Activated CD4-positive, CD25-positive, alpha-beta regulatory T cell treated with anti-CD3 and anti-CD28 coated beads, Interleukin-2, amount 50 U/mL, for 72 hours (primary cell): ENCODE data around the gene TMEM80.
A peak's percentile ranks its signal among the peaks of the same experiment; 100 is the strongest.
"Not testable (repeated sequence)": the region's sequence is repeated elsewhere in the genome, so short reads cannot be mapped to it uniquely, and the experiment has no call there.

ENCODE experiments used
- DNase-seq: peaks from one replicate; pipeline ENCODE4 v3.0.0; 2021

TMEM80 gene

GRCh38 chr11:723120-723883 is 27.7 kb downstream of the TMEM80 start:
- DNase-seq = no peak

GRCh38 chr11:724049-724777 is 28.6 kb downstream of the TMEM80 start:
- no peak for DNase-seq

GRCh38 chr11:724778-725386 is 29.3 kb downstream of the TMEM80 start:
- DNase-seq = no peak

GRCh38 chr11:725624-726202 is 30.1 kb downstream of the TMEM80 start:
- peak; percentile 33 for DNase-seq

- peak; percentile 64 for DNase-seq
These were observed 30.9 kb downstream of the TMEM80 start for GRCh38 chr11:726278-727220.

- DNase-seq = no peak
These were observed 31.7 kb downstream of the TMEM80 start for GRCh38 chr11:727281-727701.

- DNase-seq = peak; percentile 86
These were observed 32.5 kb downstream of the TMEM80 start for GRCh38 chr11:727859-728748.

- DNase-seq = no peak
These were observed 33.4 kb downstream of the TMEM80 start for GRCh38 chr11:728901-729491.

GRCh38 chr11:729492-730074 is 34.0 kb downstream of the TMEM80 start:
- DNase-seq = no peak

GRCh38 chr11:733072-733471 is 37.5 kb downstream of the TMEM80 start:
- DNase-seq = no peak

GRCh38 chr11:734541-734940 is 38.9 kb downstream of the TMEM80 start:
- not testable (repeated sequence) for DNase-seq

GRCh38 chr11:737366-737765 is 41.8 kb downstream of the TMEM80 start:
- DNase-seq = no peak

- not testable (repeated sequence) for DNase-seq
These were observed 42.3 kb downstream of the TMEM80 start for GRCh38 chr11:737899-738298.

- DNase-seq = no peak
These were observed 46.5 kb downstream of the TMEM80 start for GRCh38 chr11:742156-742546.

GRCh38 chr11:742571-743201 is 47.1 kb downstream of the TMEM80 start:
- no peak for DNase-seq

GRCh38 chr11:745428-745827 is 49.8 kb downstream of the TMEM80 start:
- DNase-seq = no peak

- DNase-seq = no peak
These were observed 50.9 kb downstream of the TMEM80 start for GRCh38 chr11:746289-747157.

GRCh38 chr11:747158-748006 is 51.8 kb downstream of the TMEM80 start, which contains the start of gene TALDO1:
TSS of gene TALDO1 (plus strand) at chr11:747464. CDS start at chr11:747482, 18 bp downstream.
- peak; percentile 92 for DNase-seq
